K562 (cell line): ENCODE data around the gene NUP153. TPM values are rescaled to one million over a fixed set of nuclear protein-coding genes. Genes with fewer than 3 reads are reported as not detected.

ENCODE experiments used
- ADNP ChIP-seq: fragments of 200-800 bp; sonication (Bioruptor generic); IDR thresholded peaks from 2 replicates; pipeline ENCODE4 v1.6.1; 2016; ENCODE audit warnings: missing genetic modification characterization, missing compliant biosample characterization
- ARNT ChIP-seq, 2 experiments: fragments of 450-650 bp; IDR thresholded peaks; 2 replicates each; pipeline ENCODE4 v1.6.1; 2016; ENCODE audit warnings: mild to moderate bottlenecking in 1 of 2
- CHCHD3 ChIP-seq: fragments of 250-450 bp; sonication (Bioruptor Pico); IDR thresholded peaks from 2 replicates; pipeline ENCODE4 v2.1.2; 2022; ENCODE audit warnings: mild to moderate bottlenecking
- ELF1 ChIP-seq: fragments of 200-800 bp; sonication (Bioruptor generic); IDR thresholded peaks from 2 replicates; pipeline ENCODE4 v1.6.1; 2016; ENCODE audit warnings: missing genetic modification characterization, missing compliant biosample characterization
- EP400 ChIP-seq: fragments of 450-650 bp; IDR thresholded peaks from 2 replicates; pipeline ENCODE4 v1.6.1; 2017; ENCODE audit warnings: antibody characterized with exemption, mild to moderate bottlenecking, moderate library complexity
- GTF2A2 ChIP-seq: IDR thresholded peaks from 2 replicates; pipeline ENCODE4 v1.6.1; 2016; ENCODE audit warnings: mild to moderate bottlenecking, missing genetic modification characterization, missing compliant biosample characterization
- ILK ChIP-seq: fragments of 450-650 bp; IDR thresholded peaks from 2 replicates; pipeline ENCODE4 v1.6.1; 2016; ENCODE audit warnings: missing genetic modification characterization, low read depth, mild to moderate bottlenecking, missing compliant biosample characterization, moderate library complexity, borderline replicate concordance
- NFATC3 ChIP-seq: fragments of 450-650 bp; IDR thresholded peaks from 2 replicates; pipeline ENCODE4 v1.6.1; 2017; ENCODE audit warnings: mild to moderate bottlenecking
- NR2C2 ChIP-seq, 2 experiments: fragments of 200-800 bp in 1 of 2; sonication (Bioruptor generic) in 1 of 2; sonication (generic) in 1 of 2; formaldehyde crosslinking in 1 of 2; IDR thresholded peaks; 2 replicates each; pipeline versions ENCODE4 v1.6.1 to v1.8.0; 2016 to 2022; ENCODE audit warnings: mild to moderate bottlenecking in 1 of 2, missing compliant biosample characterization in 1 of 2, missing genetic modification characterization in 1 of 2, missing genetic modification reagents in 1 of 2
- PCBP1 ChIP-seq: fragments of 200-400 bp; formaldehyde crosslinking; IDR thresholded peaks from 2 replicates; pipeline ENCODE4 v1.6.1; 2018; ENCODE audit warnings: mild to moderate bottlenecking, low read depth, low read length; ENCODE audit not compliant: poor library complexity, severe bottlenecking
- RBM14 ChIP-seq: fragments of 200-400 bp; formaldehyde crosslinking; IDR thresholded peaks from 2 replicates; pipeline ENCODE4 v1.6.1; 2018; ENCODE audit warnings: low read depth, mild to moderate bottlenecking, low read length, moderate library complexity, borderline replicate concordance; ENCODE audit not compliant: insufficient read depth
- TARDBP ChIP-seq: fragments of 450-650 bp; IDR thresholded peaks from 2 replicates; pipeline ENCODE4 v1.6.1; 2016
- TRIM24 ChIP-seq, 2 experiments: fragments of 450-650 bp; IDR thresholded peaks; 2 replicates each; pipeline ENCODE4 v1.6.1; 2016
- ZNF41 ChIP-seq: fragments of 250-450 bp; sonication (Bioruptor Pico); conservative IDR thresholded peaks from 2 replicates; pipeline ENCODE4 v1.4.0; 2020; ENCODE audit warnings: mild to moderate bottlenecking
- ZNF780A ChIP-seq: fragments of 250-450 bp; sonication (Bioruptor Pico); IDR thresholded peaks from 2 replicates; pipeline ENCODE4 v1.5.0; 2021; ENCODE audit warnings: mild to moderate bottlenecking
- polyA plus RNA-seq, 8 experiments: library from polyadenylated mRNA; depleted of rRNA in 4 of 8; stranded (reverse) in 5 of 8; unstranded in 3 of 8; fragments of >200 nt; fragmentation: Nextera tagmentation in 2 of 8; fragmentation: Illumina TruSeq in 1 of 8; extraction: Ambion mirVana in 2 of 8; extraction: Trizol in 1 of 8; gene quantifications; 2 replicates each; pipeline versions ENCODE4 v1.2.1 to v1.2.3, GENCODE V29; 2011 to 2014; ENCODE audit warnings: inconsistent platforms in 1 of 8, missing spikeins in 1 of 8
- total RNA-seq, 7 experiments: library from RNA; depleted of rRNA in 6 of 7; stranded (reverse); fragments of >200 nt in 6 of 7; fragmentation: Illumina TruSeq in 2 of 7; extraction: Trizol in 2 of 7; gene quantifications; 2 replicates each; pipeline versions ENCODE4 v1.2.1 to v1.2.3, GENCODE V29; 2011 to 2021; ENCODE audit warnings: low replicate concordance in 1 of 7
- TF ChIP-seq, protein P1 (sequence below): sonication (generic); formaldehyde crosslinking; IDR thresholded peaks from 2 replicates; pipeline ENCODE4 v1.8.0; 2022; ENCODE audit warnings: mild to moderate bottlenecking, missing genetic modification reagents
- TF ChIP-seq, protein P2 (sequence below): fragments of 450-650 bp; formaldehyde crosslinking; IDR thresholded peaks from 2 replicates; pipeline ENCODE4 v1.4.0; 2022; ENCODE audit warnings: mild to moderate bottlenecking, moderate library complexity
- TF ChIP-seq, protein P3 (sequence below): fragments of 450-650 bp; formaldehyde crosslinking; IDR thresholded peaks from 2 replicates; pipeline ENCODE4 v1.4.0; 2020; ENCODE audit warnings: mild to moderate bottlenecking
- TF ChIP-seq, protein P4 (sequence below): IDR thresholded peaks from 2 replicates; pipeline ENCODE4 v1.6.1; 2011; ENCODE audit warnings: borderline replicate concordance, low read depth, mild to moderate bottlenecking, moderate library complexity, low read length; ENCODE audit not compliant: insufficient read depth, poor library complexity, severe bottlenecking

Gene NUP153
- total and polyA plus RNA-seq, 9 of the 15 experiments (the other 6 are each of a cell fraction or from before 2014, with no cell fraction given) = 21.9 to 110 (median 84.8) TPM

DNA sequence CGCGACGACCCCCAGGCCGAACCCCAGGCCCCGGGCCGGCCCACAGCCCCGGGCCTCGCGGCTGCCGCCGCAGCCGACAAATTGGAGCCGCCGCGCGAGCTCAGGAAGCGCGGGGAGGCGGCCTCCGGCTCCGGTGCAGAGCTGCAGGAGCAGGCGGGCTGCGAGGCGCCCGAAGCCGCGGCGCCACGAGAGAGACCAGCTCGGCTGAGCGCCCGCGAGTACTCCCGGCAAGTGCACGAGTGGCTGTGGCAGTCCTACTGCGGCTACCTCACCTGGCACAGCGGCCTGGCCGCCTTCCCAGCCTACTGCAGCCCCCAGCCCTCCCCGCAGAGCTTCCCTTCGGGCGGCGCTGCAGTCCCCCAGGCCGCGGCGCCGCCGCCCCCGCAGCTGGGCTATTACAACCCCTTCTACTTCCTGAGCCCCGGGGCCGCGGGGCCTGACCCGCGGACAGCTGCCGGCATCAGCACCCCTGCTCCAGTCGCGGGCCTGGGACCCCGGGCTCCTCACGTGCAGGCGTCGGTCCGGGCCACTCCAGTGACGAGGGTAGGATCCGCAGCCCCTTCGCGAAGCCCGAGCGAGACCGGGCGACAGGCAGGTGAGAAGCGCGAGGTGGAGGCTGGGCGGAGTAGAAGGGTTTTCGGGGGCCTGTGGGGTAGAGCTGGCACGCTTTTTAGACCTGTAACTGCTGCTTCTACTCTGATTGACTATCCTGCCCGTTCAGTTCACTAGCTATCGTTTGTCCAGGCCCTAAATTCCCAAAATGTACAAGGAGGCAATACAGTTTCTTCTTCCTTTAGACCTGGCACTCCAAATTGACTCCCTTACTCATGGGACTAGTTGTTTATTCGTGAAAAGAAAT lies 106.0 kb downstream of the NUP153 start (continued):
- TF ChIP-seq ZNF780A (CRISPR knock-in tag) (no peak), ZNF41 (CRISPR knock-in tag) (no peak), RBM14 (0 out of 2 replicates have a peak, but pooled peaks have one; percentile 25), NR2C2 (CRISPR knock-in tag; IDR thresholded peaks at IDR 0.05) (no peak; the same call in 1 of the 2 replicates), NR2C2 (tag; IDR thresholded peaks at IDR 0.05) (peak; percentile 59), CHCHD3 (CRISPR knock-in tag) (no peak), TARDBP (no peak), GTF2A2 (tag) (no peak), TRIM24 (IDR thresholded peaks at IDR 0.05) (no peak), PCBP1 (peak; percentile 20), EP400 (no peak; the same call in 1 of the 2 replicates), ARNT (IDR thresholded peaks at IDR 0.05) (no peak), NFATC3 (no peak), ILK (tag) (no peak), ADNP (tag) (no peak), ELF1 (tag) (peak; percentile 55; the same call in 1 of the 2 replicates)
- TF ChIP-seq, protein P1, sequence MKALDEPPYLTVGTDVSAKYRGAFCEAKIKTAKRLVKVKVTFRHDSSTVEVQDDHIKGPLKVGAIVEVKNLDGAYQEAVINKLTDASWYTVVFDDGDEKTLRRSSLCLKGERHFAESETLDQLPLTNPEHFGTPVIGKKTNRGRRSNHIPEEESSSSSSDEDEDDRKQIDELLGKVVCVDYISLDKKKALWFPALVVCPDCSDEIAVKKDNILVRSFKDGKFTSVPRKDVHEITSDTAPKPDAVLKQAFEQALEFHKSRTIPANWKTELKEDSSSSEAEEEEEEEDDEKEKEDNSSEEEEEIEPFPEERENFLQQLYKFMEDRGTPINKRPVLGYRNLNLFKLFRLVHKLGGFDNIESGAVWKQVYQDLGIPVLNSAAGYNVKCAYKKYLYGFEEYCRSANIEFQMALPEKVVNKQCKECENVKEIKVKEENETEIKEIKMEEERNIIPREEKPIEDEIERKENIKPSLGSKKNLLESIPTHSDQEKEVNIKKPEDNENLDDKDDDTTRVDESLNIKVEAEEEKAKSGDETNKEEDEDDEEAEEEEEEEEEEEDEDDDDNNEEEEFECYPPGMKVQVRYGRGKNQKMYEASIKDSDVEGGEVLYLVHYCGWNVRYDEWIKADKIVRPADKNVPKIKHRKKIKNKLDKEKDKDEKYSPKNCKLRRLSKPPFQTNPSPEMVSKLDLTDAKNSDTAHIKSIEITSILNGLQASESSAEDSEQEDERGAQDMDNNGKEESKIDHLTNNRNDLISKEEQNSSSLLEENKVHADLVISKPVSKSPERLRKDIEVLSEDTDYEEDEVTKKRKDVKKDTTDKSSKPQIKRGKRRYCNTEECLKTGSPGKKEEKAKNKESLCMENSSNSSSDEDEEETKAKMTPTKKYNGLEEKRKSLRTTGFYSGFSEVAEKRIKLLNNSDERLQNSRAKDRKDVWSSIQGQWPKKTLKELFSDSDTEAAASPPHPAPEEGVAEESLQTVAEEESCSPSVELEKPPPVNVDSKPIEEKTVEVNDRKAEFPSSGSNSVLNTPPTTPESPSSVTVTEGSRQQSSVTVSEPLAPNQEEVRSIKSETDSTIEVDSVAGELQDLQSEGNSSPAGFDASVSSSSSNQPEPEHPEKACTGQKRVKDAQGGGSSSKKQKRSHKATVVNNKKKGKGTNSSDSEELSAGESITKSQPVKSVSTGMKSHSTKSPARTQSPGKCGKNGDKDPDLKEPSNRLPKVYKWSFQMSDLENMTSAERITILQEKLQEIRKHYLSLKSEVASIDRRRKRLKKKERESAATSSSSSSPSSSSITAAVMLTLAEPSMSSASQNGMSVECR (CRISPR knock-in tag) = peak; percentile 54; the same call in 1 of the 2 replicates
- TF ChIP-seq, protein P2, sequence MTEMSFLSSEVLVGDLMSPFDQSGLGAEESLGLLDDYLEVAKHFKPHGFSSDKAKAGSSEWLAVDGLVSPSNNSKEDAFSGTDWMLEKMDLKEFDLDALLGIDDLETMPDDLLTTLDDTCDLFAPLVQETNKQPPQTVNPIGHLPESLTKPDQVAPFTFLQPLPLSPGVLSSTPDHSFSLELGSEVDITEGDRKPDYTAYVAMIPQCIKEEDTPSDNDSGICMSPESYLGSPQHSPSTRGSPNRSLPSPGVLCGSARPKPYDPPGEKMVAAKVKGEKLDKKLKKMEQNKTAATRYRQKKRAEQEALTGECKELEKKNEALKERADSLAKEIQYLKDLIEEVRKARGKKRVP (CRISPR knock-in tag) = no peak
- TF ChIP-seq, protein P3, sequence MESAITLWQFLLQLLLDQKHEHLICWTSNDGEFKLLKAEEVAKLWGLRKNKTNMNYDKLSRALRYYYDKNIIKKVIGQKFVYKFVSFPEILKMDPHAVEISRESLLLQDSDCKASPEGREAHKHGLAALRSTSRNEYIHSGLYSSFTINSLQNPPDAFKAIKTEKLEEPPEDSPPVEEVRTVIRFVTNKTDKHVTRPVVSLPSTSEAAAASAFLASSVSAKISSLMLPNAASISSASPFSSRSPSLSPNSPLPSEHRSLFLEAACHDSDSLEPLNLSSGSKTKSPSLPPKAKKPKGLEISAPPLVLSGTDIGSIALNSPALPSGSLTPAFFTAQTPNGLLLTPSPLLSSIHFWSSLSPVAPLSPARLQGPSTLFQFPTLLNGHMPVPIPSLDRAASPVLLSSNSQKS = no peak
- TF ChIP-seq, protein P4, sequence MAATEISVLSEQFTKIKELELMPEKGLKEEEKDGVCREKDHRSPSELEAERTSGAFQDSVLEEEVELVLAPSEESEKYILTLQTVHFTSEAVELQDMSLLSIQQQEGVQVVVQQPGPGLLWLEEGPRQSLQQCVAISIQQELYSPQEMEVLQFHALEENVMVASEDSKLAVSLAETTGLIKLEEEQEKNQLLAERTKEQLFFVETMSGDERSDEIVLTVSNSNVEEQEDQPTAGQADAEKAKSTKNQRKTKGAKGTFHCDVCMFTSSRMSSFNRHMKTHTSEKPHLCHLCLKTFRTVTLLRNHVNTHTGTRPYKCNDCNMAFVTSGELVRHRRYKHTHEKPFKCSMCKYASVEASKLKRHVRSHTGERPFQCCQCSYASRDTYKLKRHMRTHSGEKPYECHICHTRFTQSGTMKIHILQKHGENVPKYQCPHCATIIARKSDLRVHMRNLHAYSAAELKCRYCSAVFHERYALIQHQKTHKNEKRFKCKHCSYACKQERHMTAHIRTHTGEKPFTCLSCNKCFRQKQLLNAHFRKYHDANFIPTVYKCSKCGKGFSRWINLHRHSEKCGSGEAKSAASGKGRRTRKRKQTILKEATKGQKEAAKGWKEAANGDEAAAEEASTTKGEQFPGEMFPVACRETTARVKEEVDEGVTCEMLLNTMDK = peak; percentile 21
